PC-3 (cell line): Measurements from ENCODE around the gene PDHB.

Experiments
- EZH2 ChIP-seq: fragments of 300-600 bp; sonication (generic); IDR thresholded peaks from one replicate; pipeline ENCODE4 v1.6.1; 2017; ENCODE audit warnings: antibody characterized with exemption, mild to moderate bottlenecking, low read length; ENCODE audit not compliant: unreplicated experiment
- EZH2phosphoT487 ChIP-seq: fragments of 300-600 bp; sonication (generic); IDR thresholded peaks from 2 replicates; pipeline ENCODE4 v1.6.1; 2018; ENCODE audit warnings: mild to moderate bottlenecking, antibody characterized with exemption, low read length, borderline replicate concordance
- TF ChIP-seq, protein P1 (sequence below): fragments of 300-600 bp; sonication (generic); conservative IDR thresholded peaks from 2 replicates; pipeline ENCODE4 v1.5.1; 2017; ENCODE audit warnings: antibody characterized with exemption, low read depth, mild to moderate bottlenecking, low read length

DNA sequence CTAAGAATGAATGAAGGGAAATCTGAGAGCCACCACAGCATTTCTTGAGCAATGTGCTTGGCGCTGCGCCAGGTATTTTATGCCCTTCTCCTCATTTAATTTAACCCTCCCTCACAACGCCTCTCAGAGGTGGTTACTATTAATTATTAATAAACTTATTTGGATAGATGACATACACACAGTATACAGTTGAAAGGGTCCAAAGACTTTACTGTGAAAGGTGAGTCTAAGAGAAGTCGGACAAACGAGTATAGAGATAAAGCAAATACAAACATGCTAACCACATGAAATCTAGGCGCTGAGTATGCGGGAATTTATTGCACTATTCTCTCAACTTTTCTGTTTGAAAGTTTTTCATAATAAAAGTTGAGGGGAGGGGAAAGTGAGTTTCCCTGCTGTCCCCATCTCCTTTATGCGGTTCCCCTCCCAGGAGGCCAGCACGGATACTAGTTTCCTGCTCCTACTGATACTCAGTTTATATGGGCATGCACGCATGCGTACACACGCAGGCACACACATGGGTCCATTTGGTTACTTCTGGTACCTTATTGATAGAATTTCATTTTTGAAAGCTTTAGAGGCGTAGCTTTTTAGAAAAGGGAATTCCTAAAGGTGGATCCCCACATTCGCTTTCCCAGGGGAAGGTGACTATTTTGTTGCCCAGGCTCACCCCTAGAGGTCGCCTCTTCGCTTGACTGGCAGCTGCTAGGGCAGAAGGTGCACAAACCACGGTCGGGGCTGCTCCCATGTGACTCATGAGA lies 29.7 kb upstream of the PDHB start:
- TF ChIP-seq EZH2 = no peak
- TF ChIP-seq, protein P1, sequence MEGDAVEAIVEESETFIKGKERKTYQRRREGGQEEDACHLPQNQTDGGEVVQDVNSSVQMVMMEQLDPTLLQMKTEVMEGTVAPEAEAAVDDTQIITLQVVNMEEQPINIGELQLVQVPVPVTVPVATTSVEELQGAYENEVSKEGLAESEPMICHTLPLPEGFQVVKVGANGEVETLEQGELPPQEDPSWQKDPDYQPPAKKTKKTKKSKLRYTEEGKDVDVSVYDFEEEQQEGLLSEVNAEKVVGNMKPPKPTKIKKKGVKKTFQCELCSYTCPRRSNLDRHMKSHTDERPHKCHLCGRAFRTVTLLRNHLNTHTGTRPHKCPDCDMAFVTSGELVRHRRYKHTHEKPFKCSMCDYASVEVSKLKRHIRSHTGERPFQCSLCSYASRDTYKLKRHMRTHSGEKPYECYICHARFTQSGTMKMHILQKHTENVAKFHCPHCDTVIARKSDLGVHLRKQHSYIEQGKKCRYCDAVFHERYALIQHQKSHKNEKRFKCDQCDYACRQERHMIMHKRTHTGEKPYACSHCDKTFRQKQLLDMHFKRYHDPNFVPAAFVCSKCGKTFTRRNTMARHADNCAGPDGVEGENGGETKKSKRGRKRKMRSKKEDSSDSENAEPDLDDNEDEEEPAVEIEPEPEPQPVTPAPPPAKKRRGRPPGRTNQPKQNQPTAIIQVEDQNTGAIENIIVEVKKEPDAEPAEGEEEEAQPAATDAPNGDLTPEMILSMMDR = peak; percentile 98
- no peak for TF ChIP-seq EZH2phosphoT487
